OCI-LY1 (cell line): ENCODE results near the gene RYR3.

Source experiments
- H2AFZ ChIP-seq: fragments of 200-600 bp; sonication (generic), shearing (Covaris generic); 2 replicates; pipeline ENCODE4 v1.6.0; 2014; ENCODE audit warnings: antibody characterized with exemption, mild to moderate bottlenecking, low read length
- H3F3A ChIP-seq: fragments of 200-600 bp; sonication (generic), shearing (Covaris generic); 2 replicates; pipeline ENCODE4 v1.6.0; 2014; ENCODE audit warnings: mild to moderate bottlenecking, antibody characterized with exemption, low read length, moderate library complexity; ENCODE audit not compliant: insufficient read depth
- H3K27ac ChIP-seq: fragments of 200-600 bp; sonication (generic); 2 replicates; pipeline ENCODE4 v1.5.1; 2014; ENCODE audit warnings: low read length, mixed run types, mild to moderate bottlenecking, low read depth; ENCODE audit not compliant: poor library complexity, severe bottlenecking
- H3K27me3 ChIP-seq: fragments of 200-600 bp; sonication (generic); 2 replicates; pipeline ENCODE4 v1.6.0; 2014; ENCODE audit warnings: antibody characterized with exemption, mild to moderate bottlenecking, low read length, moderate library complexity; ENCODE audit not compliant: insufficient read depth
- H3K36me3 ChIP-seq: fragments of 200-600 bp; sonication (generic); 2 replicates; pipeline ENCODE4 v1.6.1; 2014; ENCODE audit warnings: mild to moderate bottlenecking, antibody characterized with exemption, low read length, moderate library complexity, mixed read lengths; ENCODE audit not compliant: insufficient read depth
- H3K4me1 ChIP-seq: fragments of 200-600 bp; sonication (generic); 2 replicates; pipeline ENCODE4 v1.5.1; 2014; ENCODE audit warnings: mild to moderate bottlenecking, low read length, moderate library complexity; ENCODE audit not compliant: insufficient read depth, severe bottlenecking
- H3K4me2 ChIP-seq: fragments of 200-600 bp; sonication (generic), shearing (Covaris generic); 2 replicates; pipeline ENCODE4 v1.6.1; 2014; ENCODE audit warnings: low read length
- H3K4me3 ChIP-seq: fragments of 200-600 bp; sonication (generic); 2 replicates; pipeline ENCODE4 v1.5.1; 2014; ENCODE audit warnings: low read length, low read depth, mild to moderate bottlenecking, mixed read lengths; ENCODE audit not compliant: poor library complexity, severe bottlenecking
- H3K79me2 ChIP-seq: fragments of 200-600 bp; shearing (Covaris generic); 2 replicates; pipeline ENCODE4 v1.6.1; 2016; ENCODE audit warnings: mixed run types, low read length, mixed read lengths; ENCODE audit not compliant: insufficient read depth
- H3K9ac ChIP-seq: fragments of 200-600 bp; sonication (generic), shearing (Covaris generic); 2 replicates; pipeline ENCODE4 v1.6.1; 2014; ENCODE audit warnings: mild to moderate bottlenecking, low read length, mixed read lengths
- H3K9me2 ChIP-seq: fragments of 200-600 bp; sonication (generic), shearing (Covaris generic); 2 replicates; pipeline ENCODE4 v1.6.1; 2014; ENCODE audit warnings: low read depth, mild to moderate bottlenecking, low read length, mixed read lengths
- H3K9me3 ChIP-seq: fragments of 200-600 bp; shearing (Covaris generic); 2 replicates; pipeline ENCODE4 v1.6.1; 2014; ENCODE audit warnings: low read length, mixed read lengths
- H4K20me1 ChIP-seq: fragments of 200-600 bp; sonication (generic), shearing (Covaris generic); 2 replicates; pipeline ENCODE4 v1.6.0; 2016; ENCODE audit warnings: mild to moderate bottlenecking, low read length; ENCODE audit not compliant: insufficient read depth
- CTCF ChIP-seq: fragments of 200-600 bp; sonication (generic), shearing (Covaris generic); IDR thresholded peaks from 2 replicates; pipeline ENCODE4 v1.5.1; 2017; ENCODE audit warnings: mild to moderate bottlenecking, antibody characterized with exemption, low read length, moderate library complexity, mixed read lengths
- EZH2 ChIP-seq: fragments of 200-600 bp; sonication (generic), shearing (Covaris generic); IDR thresholded peaks from 2 replicates; pipeline ENCODE4 v1.8.0; 2017; ENCODE audit warnings: borderline replicate concordance, mixed run types, mild to moderate bottlenecking, antibody characterized with exemption, low read length, moderate library complexity, mixed read lengths

RYR3 gene

GRCh38 chr15:33913459-33913858 lies 602.7 kb downstream of the RYR3 start:
- Histone ChIP-seq H3K4me2 (no peak overlapping the region), H3K4me3 (no peak overlapping the region), H2AFZ (no peak overlapping the region), H3K9ac (no peak overlapping the region), H3K36me3 (no peaks in the 10 kb centered on the region), H3F3A (no peaks in the 10 kb centered on the region), H3K4me1 (peaks cover 5% of the 10 kb centered on the region), H3K27me3 (no peaks in the 10 kb centered on the region), H3K9me3 (no peaks in the 10 kb centered on the region), H4K20me1 (no peaks in the 10 kb centered on the region), H3K27ac (no peak overlapping the region), H3K79me2 (no peaks in the 10 kb centered on the region), H3K9me2 (no peaks in the 10 kb centered on the region)
- TF ChIP-seq CTCF (no peak), EZH2 (no peak)
